ENCODE results near the gene INSRR.

The INSRR gene

DNA sequence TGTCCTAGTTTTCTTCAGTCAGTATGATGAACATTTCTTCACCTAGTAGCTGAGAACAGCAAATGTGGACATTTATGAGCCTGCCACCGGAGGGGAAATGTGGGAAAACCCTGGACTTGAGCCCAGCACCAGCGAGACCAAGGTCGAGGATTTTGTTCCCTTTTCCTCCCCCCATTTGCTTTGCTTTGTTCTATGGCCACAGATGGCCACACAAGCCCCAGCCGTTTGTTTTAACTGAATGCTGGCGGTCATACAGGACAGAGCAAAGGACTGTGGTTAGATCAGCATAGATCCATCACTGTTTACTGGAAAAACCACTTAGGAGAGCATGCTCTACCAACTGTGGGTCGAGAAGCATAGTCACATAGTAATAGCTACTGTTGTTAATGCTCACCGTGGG, 63.1 kb downstream of the INSRR start:
- no peak overlapping the region for H3K4me2 ChIP-seq (ENCODE audit: low read depth, low read length, poor library complexity, severe bottlenecking)
- no peaks in the 10 kb centered on the region for H3K9me2 ChIP-seq (replicated peaks; ENCODE audit: insufficient read depth, low read length)
- H3K9me3 ChIP-seq (ENCODE audit: insufficient read depth, low read length) = no peaks in the 10 kb centered on the region
- TF ChIP-seq EZH2phosphoT487 (conservative IDR thresholded peaks at IDR 0.05; ENCODE audit: low read length) = no peak
- no peak for TF ChIP-seq CTCF (IDR thresholded peaks at IDR 0.05; ENCODE audit: insufficient read depth, low read length, poor library complexity, severe bottlenecking)
- H3K36me3 ChIP-seq (ENCODE audit: low read length) = peaks cover 35% of the 10 kb centered on the region
- peaks cover 5% of the 10 kb centered on the region; the same call in 1 of the 2 replicates for H3F3A ChIP-seq (ENCODE audit: insufficient read depth)
- H3K9ac ChIP-seq (ENCODE audit: low read length) = no peak overlapping the region
- no peak overlapping the region for H3K27ac ChIP-seq (ENCODE audit: low read depth, low read length)
- no peaks in the 10 kb centered on the region for H3K27me3 ChIP-seq (ENCODE audit: low read length)
- H3K79me2 ChIP-seq (ENCODE audit: insufficient read depth, low read length) = no peaks in the 10 kb centered on the region
- H2AFZ ChIP-seq (ENCODE audit: low read depth, low read length, severe bottlenecking) = no peak overlapping the region
- no peak overlapping the region for H3K4me3 ChIP-seq (ENCODE audit: insufficient read depth, low read length, poor library complexity, severe bottlenecking)
- H4K20me1 ChIP-seq (ENCODE audit: low read depth, low read length) = no peaks in the 10 kb centered on the region

- Histone ChIP-seq H3F3A (ENCODE audit: insufficient read depth) (peaks cover 5% of the 10 kb centered on the region; the same call in 1 of the 2 replicates), H3K4me2 (ENCODE audit: low read depth, low read length, poor library complexity, severe bottlenecking) (no peak overlapping the region)
Observed at GRCh38 chr1:156795374-156795733, 63.6 kb downstream of the INSRR start.

DNA sequence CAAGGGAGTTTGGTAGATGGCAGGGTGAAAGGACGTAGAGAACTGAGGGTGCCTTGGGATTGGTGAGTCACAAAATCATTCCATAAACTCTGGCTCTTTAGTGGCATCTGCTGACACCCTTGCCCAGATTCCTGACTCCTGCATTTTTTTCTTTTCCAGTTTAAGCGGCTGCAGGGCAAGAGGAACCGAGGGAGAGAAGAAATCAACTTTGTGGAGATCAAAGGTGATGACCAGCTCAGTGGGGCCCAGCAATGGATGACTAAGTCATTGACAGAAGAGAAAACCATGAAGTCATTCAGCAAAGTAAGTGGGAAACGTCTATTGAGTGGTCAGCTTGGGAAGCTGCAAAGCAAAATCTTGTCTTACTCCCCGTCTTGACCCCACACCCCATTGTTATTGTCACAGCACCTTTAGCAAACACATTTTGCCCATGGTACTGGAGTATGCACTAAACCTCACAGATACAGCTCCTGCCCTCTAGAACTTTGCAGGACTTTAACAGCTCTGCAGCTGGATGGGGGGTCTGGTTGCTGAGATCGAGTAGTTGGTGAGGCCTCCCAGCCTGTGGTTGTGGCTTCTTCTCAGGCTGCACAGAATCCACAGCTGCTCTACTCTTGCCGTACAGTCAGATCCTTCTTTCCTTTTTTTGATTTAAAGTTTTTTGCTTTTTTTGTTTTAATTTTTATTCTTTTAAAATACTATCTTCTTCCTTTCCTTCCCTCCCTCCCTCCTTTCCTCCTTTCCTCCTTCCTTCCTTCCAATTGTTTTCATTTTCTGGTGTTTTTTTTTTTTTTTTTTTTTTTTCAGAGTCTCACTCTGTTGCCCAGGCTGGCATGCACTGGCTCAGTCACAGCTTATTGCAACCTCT, 64.2 kb downstream of the INSRR start:
- no peaks in the 10 kb centered on the region for H3K9me3 ChIP-seq (ENCODE audit: insufficient read depth, low read length)
- no peak overlapping the region for H3K27ac ChIP-seq (ENCODE audit: low read depth, low read length)
- H3K4me3 ChIP-seq (ENCODE audit: insufficient read depth, low read length, poor library complexity, severe bottlenecking) = no peak overlapping the region
- peaks cover 5% of the 10 kb centered on the region; the same call in 1 of the 2 replicates for H3F3A ChIP-seq (ENCODE audit: insufficient read depth)
- H3K4me2 ChIP-seq (ENCODE audit: low read depth, low read length, poor library complexity, severe bottlenecking) = no peak overlapping the region
- no peaks in the 10 kb centered on the region for H3K27me3 ChIP-seq (ENCODE audit: low read length)
- H2AFZ ChIP-seq (ENCODE audit: low read depth, low read length, severe bottlenecking) = no peak overlapping the region
- H4K20me1 ChIP-seq (ENCODE audit: low read depth, low read length) = no peaks in the 10 kb centered on the region
- no peak for TF ChIP-seq CTCF (IDR thresholded peaks at IDR 0.05; ENCODE audit: insufficient read depth, low read length, poor library complexity, severe bottlenecking)
- no peak for TF ChIP-seq EZH2phosphoT487 (conservative IDR thresholded peaks at IDR 0.05; ENCODE audit: low read length)
- H3K9me2 ChIP-seq (replicated peaks; ENCODE audit: insufficient read depth, low read length) = no peaks in the 10 kb centered on the region
- peaks cover 35% of the 10 kb centered on the region for H3K36me3 ChIP-seq (ENCODE audit: low read length)
- H3K9ac ChIP-seq (ENCODE audit: low read length) = no peak overlapping the region
- 0 out of 2 replicates have a peak, but pooled peaks cover 2% of the 10 kb centered on the region for H3K79me2 ChIP-seq (ENCODE audit: insufficient read depth, low read length)

More at GRCh38 chr1:156795374-156795733, 63.6 kb downstream of the INSRR start:
- Histone ChIP-seq H3K36me3 (ENCODE audit: low read length) (peaks cover 35% of the 10 kb centered on the region), H3K9ac (ENCODE audit: low read length) (no peak overlapping the region), H3K9me3 (ENCODE audit: insufficient read depth, low read length) (no peaks in the 10 kb centered on the region), H3K4me3 (ENCODE audit: insufficient read depth, low read length, poor library complexity, severe bottlenecking) (no peak overlapping the region), H3K27me3 (ENCODE audit: low read length) (no peaks in the 10 kb centered on the region), H3K27ac (ENCODE audit: low read depth, low read length) (no peak overlapping the region), H3K9me2 (replicated peaks; ENCODE audit: insufficient read depth, low read length) (no peaks in the 10 kb centered on the region), H4K20me1 (ENCODE audit: low read depth, low read length) (no peaks in the 10 kb centered on the region), H3K79me2 (ENCODE audit: insufficient read depth, low read length) (no peaks in the 10 kb centered on the region), H2AFZ (ENCODE audit: low read depth, low read length, severe bottlenecking) (no peak overlapping the region)
- no peak for TF ChIP-seq EZH2phosphoT487 (conservative IDR thresholded peaks at IDR 0.05; ENCODE audit: low read length)
- no peak for TF ChIP-seq CTCF (IDR thresholded peaks at IDR 0.05; ENCODE audit: insufficient read depth, low read length, poor library complexity, severe bottlenecking)
